H1 (cell line): Measurements from ENCODE around the gene NIN. TPM values are rescaled to one million over a fixed set of nuclear protein-coding genes. Genes with fewer than 3 reads are reported as not detected.

Experiments
- CTCF ChIA-PET: fragments of 300-600 bp; sonication (Branson Sonifier 250); formaldehyde crosslinking; loops from one replicate; lab custom pipeline; 2021; ENCODE audit not compliant: partially characterized antibody; lab: Charles Lee
- POLR2A ChIA-PET: fragments of 300-600 bp; sonication (Branson Sonifier 250); formaldehyde crosslinking; loops from one replicate; lab custom pipeline; 2021; ENCODE audit warnings: inconsistent platforms; ENCODE audit not compliant: partially characterized antibody; lab: Charles Lee
- DNase-seq, 2 experiments: peaks; one replicate each; pipeline versions ENCODE4 v3.0.0 to v3.0.0-alpha.2; 2010 to 2022; ENCODE audit warnings: low spot score in 2 of 2, low read depth in 1 of 2, mixed read lengths in 1 of 2
- FAIRE-seq: peaks from 2 replicates; lab custom pipeline; 2011; peaks lifted over from hg19 to GRCh38; lab: Jason Lieb, UNC
- H2AFZ ChIP-seq: 2 replicates; pipeline ENCODE4 v1.8.1; 2012; ENCODE audit warnings: low read length, inconsistent platforms
- H2AK5ac ChIP-seq: 2 replicates; pipeline ENCODE4 v1.6.1; 2013; ENCODE audit warnings: low read depth, low read length
- H2BK120ac ChIP-seq: replicated peaks from 2 replicates; pipeline ENCODE3; 2013; ENCODE audit warnings: low read depth, low read length, inconsistent platforms
- H2BK12ac ChIP-seq: 2 replicates; pipeline ENCODE4 v1.6.1; 2013; ENCODE audit warnings: low read depth, low read length
- H2BK15ac ChIP-seq: 2 replicates; pipeline ENCODE4 v1.6.1; 2013; ENCODE audit warnings: low read length
- H2BK20ac ChIP-seq: 2 replicates; pipeline ENCODE4 v1.6.1; 2013; ENCODE audit warnings: low read length
- H2BK5ac ChIP-seq: 2 replicates; pipeline ENCODE4 v1.6.1; 2013; ENCODE audit warnings: low read depth, low read length
- H3K14ac ChIP-seq: 2 replicates; pipeline ENCODE4 v1.6.1; 2013; ENCODE audit warnings: inconsistent platforms; ENCODE audit not compliant: insufficient read length
- H3K18ac ChIP-seq: 2 replicates; pipeline ENCODE4 v1.6.1; 2013; ENCODE audit warnings: low read length; ENCODE audit errors: extremely low read depth
- H3K23ac ChIP-seq: 2 replicates; pipeline ENCODE4 v1.6.1; 2013; ENCODE audit warnings: inconsistent platforms; ENCODE audit not compliant: insufficient read length
- H3K23me2 ChIP-seq: 2 replicates; pipeline ENCODE4 v1.6.1; 2013; ENCODE audit warnings: low read depth, low read length
- H3K27ac ChIP-seq: 2 replicates; pipeline ENCODE4 v1.6.1; 2011; ENCODE audit warnings: low read depth, low read length, inconsistent platforms
- H3K27me3 ChIP-seq, 4 experiments: replicated peaks in 1 of 4; 1 replicate in 1 of 4; 2 replicates in 3 of 4; pipeline versions ENCODE4 v1.6.1 to v1.8.1; 2011 to 2013; ENCODE audit warnings: low read length in 3 of 4, mild to moderate bottlenecking in 3 of 4, inconsistent platforms in 2 of 4, mixed read lengths in 2 of 4, moderate library complexity in 1 of 4; ENCODE audit not compliant: control insufficient read depth in 3 of 4, insufficient read depth in 3 of 4; ENCODE audit errors: extremely low read depth in 1 of 4
- H3K36me3 ChIP-seq, 4 experiments: 2 replicates each; pipeline versions ENCODE4 v1.6.1 to v1.8.1; 2011 to 2013; ENCODE audit warnings: mild to moderate bottlenecking in 4 of 4, low read length in 3 of 4, moderate library complexity in 2 of 4, control low read depth in 1 of 4, inconsistent platforms in 1 of 4; ENCODE audit not compliant: insufficient read depth in 4 of 4, control insufficient read depth in 2 of 4
- H3K4ac ChIP-seq: replicated peaks from 2 replicates; pipeline ENCODE3; 2013; ENCODE audit warnings: low read length, low read depth, mixed read lengths, inconsistent platforms; ENCODE audit not compliant: insufficient read length
- H3K4me1 ChIP-seq, 4 experiments: replicated peaks in 1 of 4; 1 replicate in 1 of 4; 2 replicates in 3 of 4; pipeline versions ENCODE4 v1.6.1 to v1.8.1; 2011 to 2013; ENCODE audit warnings: low read length in 3 of 4, inconsistent platforms in 2 of 4, mixed read lengths in 1 of 4; ENCODE audit not compliant: insufficient read depth in 4 of 4, control insufficient read depth in 3 of 4
- H3K4me2 ChIP-seq, 2 experiments: 2 replicates each; pipeline versions ENCODE4 v1.6.1 to v1.8.1; 2011 to 2013; ENCODE audit warnings: low read depth in 2 of 2, low read length in 2 of 2, control low read depth in 1 of 2, inconsistent platforms in 1 of 2, mild to moderate bottlenecking in 1 of 2; ENCODE audit not compliant: insufficient read depth in 1 of 2
- H3K4me3 ChIP-seq, 4 experiments: fragments of 200-600, 300-600 bp in 1 of 4; sonication (generic), shearing (Covaris generic), sonication (Bioruptor Twin) in 1 of 4; 2 replicates each; pipeline versions ENCODE4 v1.5.1 to v1.8.1; 2011 to 2016; ENCODE audit warnings: low read length in 4 of 4, low read depth in 3 of 4, control low read depth in 2 of 4, inconsistent platforms in 2 of 4, mild to moderate bottlenecking in 2 of 4, mixed read lengths in 1 of 4, moderate library complexity in 1 of 4; ENCODE audit not compliant: insufficient read depth in 2 of 4; ENCODE audit errors: extremely low read depth in 1 of 4
- H3K56ac ChIP-seq: replicated peaks from 2 replicates; pipeline ENCODE3; 2013; ENCODE audit warnings: low read depth, mild to moderate bottlenecking, mixed read lengths, low read length, inconsistent platforms; ENCODE audit not compliant: insufficient read length
- H3K79me1 ChIP-seq: 2 replicates; pipeline ENCODE4 v1.6.1; 2013; ENCODE audit warnings: low read depth, low read length, control low read depth
- H3K79me2 ChIP-seq, 2 experiments: 2 replicates each; pipeline versions ENCODE4 v1.6.1 to v1.8.1; 2012 to 2013; ENCODE audit warnings: low read length in 2 of 2, mild to moderate bottlenecking in 2 of 2, inconsistent platforms in 1 of 2; ENCODE audit not compliant: insufficient read depth in 2 of 2, control insufficient read depth in 1 of 2
- H3K9ac ChIP-seq, 4 experiments: replicated peaks in 1 of 4; 1 replicate in 1 of 4; 2 replicates in 3 of 4; pipeline versions ENCODE4 v1.6.1 to v1.8.1; 2011 to 2013; ENCODE audit warnings: low read depth in 3 of 4, low read length in 3 of 4, control low read depth in 2 of 4, mild to moderate bottlenecking in 2 of 4, moderate library complexity in 2 of 4, inconsistent platforms in 1 of 4; ENCODE audit errors: extremely low read depth in 1 of 4
- H3K9me3 ChIP-seq, 2 experiments: 2 replicates each; pipeline versions ENCODE4 v1.6.1 to v1.8.1; 2012 to 2013; ENCODE audit warnings: mild to moderate bottlenecking in 2 of 2, moderate library complexity in 2 of 2, control low read depth in 1 of 2, inconsistent platforms in 1 of 2, low read depth in 1 of 2, low read length in 1 of 2, mixed read lengths in 1 of 2; ENCODE audit not compliant: insufficient read depth in 2 of 2
- H4K20me1 ChIP-seq, 2 experiments: replicated peaks in 1 of 2; 2 replicates each; pipeline versions ENCODE3 to v1.8.1; 2011 to 2013; ENCODE audit warnings: inconsistent platforms in 2 of 2, low read length in 2 of 2, mild to moderate bottlenecking in 1 of 2; ENCODE audit not compliant: insufficient read depth in 2 of 2, control insufficient read depth in 1 of 2
- H4K5ac ChIP-seq: 2 replicates; pipeline ENCODE4 v1.6.1; 2013; ENCODE audit warnings: low read length, low read depth, mixed read lengths, inconsistent platforms; ENCODE audit not compliant: insufficient read length
- H4K8ac ChIP-seq: 2 replicates; pipeline ENCODE4 v1.8.0; 2013; ENCODE audit warnings: mild to moderate bottlenecking, moderate library complexity, low read length, inconsistent platforms; ENCODE audit not compliant: insufficient read depth; ENCODE audit errors: extremely low read depth
- H4K91ac ChIP-seq: replicated peaks from 2 replicates; pipeline ENCODE3; 2013; ENCODE audit warnings: low read length, mixed read lengths, inconsistent platforms; ENCODE audit not compliant: insufficient read length
- ASH2L ChIP-seq: fragments of 200-600, 300-600 bp; sonication (generic); IDR thresholded peaks from one replicate; pipeline ENCODE4 v1.7.1; 2017; ENCODE audit warnings: low read length
- CREB1 ChIP-seq: IDR thresholded peaks from 2 replicates; pipeline ENCODE4 v1.6.1; 2012; ENCODE audit warnings: inconsistent platforms
- EZH2 ChIP-seq: fragments of 200-600 bp; sonication (generic); IDR thresholded peaks from 2 replicates; pipeline ENCODE4 v1.7.1; 2012; ENCODE audit warnings: low read depth, mild to moderate bottlenecking, moderate library complexity, low read length, inconsistent platforms; ENCODE audit not compliant: severe bottlenecking
- HDAC6 ChIP-seq: IDR thresholded peaks from one replicate; pipeline ENCODE4 v1.7.1; 2012; ENCODE audit warnings: low read depth, mild to moderate bottlenecking, inconsistent platforms, low read length, moderate library complexity
- JUND ChIP-seq: IDR thresholded peaks from 2 replicates; pipeline ENCODE4 v1.6.1; 2011; ENCODE audit warnings: mild to moderate bottlenecking, improper control_type of control experiment, low read length
- MAFK ChIP-seq: IDR thresholded peaks from 2 replicates; pipeline ENCODE4 v1.6.1; 2012; ENCODE audit warnings: low read depth, mild to moderate bottlenecking, improper control_type of control experiment, low read length
- PHF8 ChIP-seq: fragments of 200-600 bp; sonication (generic); conservative IDR thresholded peaks from 2 replicates; pipeline ENCODE4 v1.7.1; 2012; ENCODE audit warnings: low read depth, mild to moderate bottlenecking, inconsistent platforms, low read length, moderate library complexity
- POLR2A ChIP-seq, 2 experiments: IDR thresholded peaks; 1 replicate in 1 of 2; 2 replicates in 1 of 2; pipeline ENCODE4 v1.6.1; 2011; ENCODE audit warnings: low read depth in 2 of 2, low read length in 2 of 2, mild to moderate bottlenecking in 2 of 2; ENCODE audit errors: control extremely low read depth in 1 of 2
- POU5F1 ChIP-seq: IDR thresholded peaks from 2 replicates; pipeline ENCODE4 v1.6.1; 2011; ENCODE audit warnings: low read depth, mild to moderate bottlenecking, low read length, moderate library complexity
- SAP30 ChIP-seq: fragments of 300-600 bp; sonication (generic); IDR thresholded peaks from 2 replicates; pipeline ENCODE4 v1.7.1; 2012; ENCODE audit warnings: low read length, moderate library complexity, mild to moderate bottlenecking, inconsistent platforms; ENCODE audit not compliant: insufficient read depth, insufficient replicate concordance
- SP1 ChIP-seq: IDR thresholded peaks from 2 replicates; pipeline ENCODE4 v1.6.1; 2011; ENCODE audit warnings: low read depth, low read length
- WGBS, 2 experiments: shearing (Covaris generic) in 1 of 2; methylation state at CpG; one replicate each; pipeline versions ENCODE4 v1.1.6 to v1.1.7; 2013 to 2015; ENCODE audit warnings: low lambda C conversion rate in 2 of 2, mixed read lengths in 2 of 2, inconsistent platforms in 1 of 2, low coverage in 1 of 2, missing lambda C conversion rate in 1 of 2; ENCODE audit not compliant: insufficient replicate concordance in 2 of 2, insufficient coverage in 1 of 2, insufficient read length in 1 of 2; ENCODE audit errors: extremely low coverage in 1 of 2, missing lambda C conversion rate in 1 of 2; 5-methylcytosine and 5-hydroxymethylcytosine counted together
- polyA plus RNA-seq, 7 experiments: library from polyadenylated mRNA; depleted of rRNA in 3 of 7; stranded (reverse) in 5 of 7; unstranded in 2 of 7; fragments of >200 nt in 5 of 7; fragments of 200-250 nt in 2 of 7; gene quantifications; 1 replicate in 5 of 7; 2 replicates in 1 of 7; 4 replicates in 1 of 7; pipeline versions ENCODE4 v1.2.1 to v1.2.3, GENCODE V29; 2011 to 2013; ENCODE audit warnings: missing spikeins in 2 of 7, mixed read lengths in 2 of 7
- total RNA-seq: library from RNA; stranded (reverse); fragmentation: NEBNext Ultra II Directional; extraction: Animal tissue kit (Norgen Biotek cat#: 25700); gene quantifications from 2 replicates; pipeline ENCODE4 v1.2.1, GENCODE V29; 2021
- TF ChIP-seq, protein P1 (sequence below): IDR thresholded peaks from 2 replicates; pipeline ENCODE4 v1.6.1; 2012; ENCODE audit warnings: low read length, inconsistent platforms
- TF ChIP-seq, protein P2 (sequence below): IDR thresholded peaks from 2 replicates; pipeline ENCODE4 v1.6.1; 2011; ENCODE audit warnings: low read depth, mild to moderate bottlenecking, low read length; ENCODE audit not compliant: insufficient read depth

The NIN gene
- total and polyA plus RNA-seq, 2 of the 8 experiments (the other 6 are each of a cell fraction or from before 2014, with no cell fraction given): 3.2 to 21.3 TPM

DNA sequence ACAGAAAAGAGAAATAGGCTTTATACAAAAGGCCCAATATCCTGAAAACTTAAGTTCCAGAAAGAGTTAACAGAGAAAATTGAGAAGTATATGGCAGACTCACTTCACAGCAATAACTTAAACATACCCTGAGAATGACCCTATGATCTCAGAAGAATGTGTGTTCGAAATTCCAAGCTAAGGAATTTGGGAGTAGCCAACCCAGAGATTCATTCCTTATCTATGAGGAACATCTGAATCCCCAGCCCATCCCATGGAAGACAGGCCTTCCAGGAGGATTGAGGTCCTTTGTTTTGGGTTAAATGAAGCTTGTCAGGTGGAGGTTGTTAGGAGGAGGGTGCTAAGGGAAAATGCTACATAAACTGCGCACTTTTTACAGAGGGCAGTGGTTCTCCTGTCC is 155.4 kb downstream of the NIN start:
- Histone ChIP-seq H4K5ac (no peak overlapping the region), H2BK120ac (no peak overlapping the region), H3K79me1 (no peaks in the 10 kb centered on the region), H2BK15ac (no peak overlapping the region), H4K8ac (no peak overlapping the region), H3K23me2 (no peaks in the 10 kb centered on the region), H3K4me3 (no peak overlapping the region), H3K23ac (no peak overlapping the region), H3K9me3 (no peaks in the 10 kb centered on the region), H2BK20ac (no peak overlapping the region), H3K56ac (no peak overlapping the region), H3K36me3 (no peaks in the 10 kb centered on the region; a peak in 1 of 8 replicates), H2BK5ac (no peak overlapping the region), H3K4ac (no peak overlapping the region), H2AK5ac (no peak overlapping the region), H4K91ac (no peak overlapping the region), H3K79me2 (no peaks in the 10 kb centered on the region), H2AFZ (no peak overlapping the region), H3K18ac (no peak overlapping the region), H2BK12ac (no peak overlapping the region), H3K14ac (no peak overlapping the region), H3K27me3 (no peaks in the 10 kb centered on the region), H4K20me1 (no peaks in the 10 kb centered on the region), H3K4me2 (no peak overlapping the region), H3K4me1 (peaks cover 0 to 7% (median 4%) of the 10 kb centered on the region in 4 experiments; a peak in 4 of 7 replicates), H3K27ac (no peak overlapping the region), H3K9ac (no peak overlapping the region)
- CTCF ChIA-PET: interaction anchor here (1.1 kb wide), 2 partner anchors 9 to 57 kb away, joined by 3 read pairs; no protein-coding TSS in a partner anchor
- FAIRE-seq (no peak), DNase-seq (no peak)
- POLR2A ChIA-PET: interaction anchor here (0.8 to 1.2 kb wide), 2 partner anchors 15 to 33 kb away, joined by 3 read pairs; no protein-coding TSS in a partner anchor
- 97% methylated on average over 2 of the region's 2 CpGs; no CpG with 5 or more reads in 1 of the 2 experiments for WGBS, 2 experiments
- no peak for TF ChIP-seq POLR2A (IDR thresholded peaks at IDR 0.05; ENCODE audit: control extremely low read depth in 1 of 2, low read depth in 2 of 2, low read length in 2 of 2)
- TF ChIP-seq SAP30: no peak
- no peak for TF ChIP-seq EZH2
- TF ChIP-seq, protein P1, sequence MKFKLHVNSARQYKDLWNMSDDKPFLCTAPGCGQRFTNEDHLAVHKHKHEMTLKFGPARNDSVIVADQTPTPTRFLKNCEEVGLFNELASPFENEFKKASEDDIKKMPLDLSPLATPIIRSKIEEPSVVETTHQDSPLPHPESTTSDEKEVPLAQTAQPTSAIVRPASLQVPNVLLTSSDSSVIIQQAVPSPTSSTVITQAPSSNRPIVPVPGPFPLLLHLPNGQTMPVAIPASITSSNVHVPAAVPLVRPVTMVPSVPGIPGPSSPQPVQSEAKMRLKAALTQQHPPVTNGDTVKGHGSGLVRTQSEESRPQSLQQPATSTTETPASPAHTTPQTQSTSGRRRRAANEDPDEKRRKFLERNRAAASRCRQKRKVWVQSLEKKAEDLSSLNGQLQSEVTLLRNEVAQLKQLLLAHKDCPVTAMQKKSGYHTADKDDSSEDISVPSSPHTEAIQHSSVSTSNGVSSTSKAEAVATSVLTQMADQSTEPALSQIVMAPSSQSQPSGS: no peak
- no peak for TF ChIP-seq CREB1
- TF ChIP-seq ASH2L: no peak
- TF ChIP-seq JUND: no peak
- TF ChIP-seq HDAC6: no peak
- no peak for TF ChIP-seq POU5F1
- no peak for TF ChIP-seq SP1
- TF ChIP-seq MAFK: no peak
- no peak for TF ChIP-seq PHF8
- TF ChIP-seq, protein P2, sequence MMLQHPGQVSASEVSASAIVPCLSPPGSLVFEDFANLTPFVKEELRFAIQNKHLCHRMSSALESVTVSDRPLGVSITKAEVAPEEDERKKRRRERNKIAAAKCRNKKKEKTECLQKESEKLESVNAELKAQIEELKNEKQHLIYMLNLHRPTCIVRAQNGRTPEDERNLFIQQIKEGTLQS: no peak
